CD8-positive, alpha-beta memory T cell (primary cell): ENCODE measurements around the gene FAM193B. TPM values are rescaled to one million over a fixed set of nuclear protein-coding genes. Genes with fewer than 3 reads are reported as not detected.

ENCODE experiments used
- CTCF ChIA-PET: fragments of 350-600 bp; sonication (Branson Sonifier 250); formaldehyde crosslinking; loops from one replicate; lab custom pipeline; 2021; ENCODE audit warnings: antibody characterized with exemption; lab: Charles Lee
- POLR2A ChIA-PET: fragments of 350-600 bp; sonication (Branson Sonifier 250); formaldehyde crosslinking; loops from one replicate; lab custom pipeline; 2021; ENCODE audit warnings: antibody characterized with exemption; lab: Charles Lee
- DNase-seq, 5 donors: peaks; one replicate each; pipeline versions ENCODE4 v3.0.0 to v3.0.0-alpha.2; 2020 to 2022; ENCODE audit warnings: mixed read lengths in 1 of 5
- H3K27ac ChIP-seq: one replicate; pipeline ENCODE4 v1.7.0; 2013; ENCODE audit warnings: low read depth, mild to moderate bottlenecking, low read length, moderate library complexity
- H3K27me3 ChIP-seq: 2 replicates; pipeline ENCODE4 v1.7.0; 2013; ENCODE audit warnings: low read length, mild to moderate bottlenecking; ENCODE audit not compliant: insufficient read depth, poor library complexity, severe bottlenecking
- H3K36me3 ChIP-seq: 2 replicates; pipeline ENCODE4 v1.7.0; 2013; ENCODE audit warnings: mild to moderate bottlenecking, low read length, moderate library complexity; ENCODE audit not compliant: insufficient read depth
- H3K4me1 ChIP-seq: 2 replicates; pipeline ENCODE4 v1.7.0; 2013; ENCODE audit warnings: mild to moderate bottlenecking, low read length, moderate library complexity; ENCODE audit not compliant: insufficient read depth
- H3K4me3 ChIP-seq: 2 replicates; pipeline ENCODE4 v1.7.0; 2013; ENCODE audit warnings: mild to moderate bottlenecking, low read length
- H3K9me3 ChIP-seq: 2 replicates; pipeline ENCODE4 v1.7.0; 2013; ENCODE audit warnings: mild to moderate bottlenecking, low read length
- H3K27ac Mint-ChIP-seq, 8 donors: one replicate each; pipeline ENCODE4 v1.8.0; 2020 to 2021; ENCODE audit warnings: mixed read lengths in 8 of 8, mild to moderate bottlenecking in 6 of 8, inconsistent platforms in 3 of 8, moderate library complexity in 3 of 8
- H3K27me3 Mint-ChIP-seq, 2 donors: one replicate each; pipeline ENCODE4 v1.8.0; 2020 to 2021; ENCODE audit warnings: mixed read lengths in 2 of 2, mild to moderate bottlenecking in 1 of 2, moderate library complexity in 1 of 2
- H3K36me3 Mint-ChIP-seq, 3 donors: one replicate each; pipeline ENCODE4 v1.8.0; 2020 to 2021; ENCODE audit warnings: mixed read lengths in 3 of 3, inconsistent platforms in 1 of 3, mild to moderate bottlenecking in 1 of 3
- H3K4me1 Mint-ChIP-seq, 3 donors: one replicate each; pipeline ENCODE4 v1.8.0; 2020 to 2021; ENCODE audit warnings: mixed read lengths in 3 of 3, inconsistent platforms in 1 of 3, mild to moderate bottlenecking in 1 of 3
- H3K4me3 Mint-ChIP-seq, 7 donors: one replicate each; pipeline ENCODE4 v1.8.0; 2020 to 2021; ENCODE audit warnings: mixed read lengths in 7 of 7, mild to moderate bottlenecking in 6 of 7, moderate library complexity in 4 of 7, inconsistent platforms in 2 of 7
- H3K9me3 Mint-ChIP-seq, 5 donors: one replicate each; pipeline ENCODE4 v1.8.0; 2020 to 2022; ENCODE audit warnings: mixed read lengths in 5 of 5, mild to moderate bottlenecking in 3 of 5, moderate library complexity in 2 of 5, inconsistent platforms in 1 of 5
- polyA plus RNA-seq: library from polyadenylated mRNA; unstranded; fragments of 300-500 nt; fragmentation: Illumina TruSeq; gene quantifications from one replicate; pipeline ENCODE4 v1.2.3, GENCODE V29; 2021
- total RNA-seq, 2 experiments: library from RNA; stranded (reverse); gene quantifications; one replicate each; pipeline ENCODE4 v1.2.3, GENCODE V29; 2021

The FAM193B gene
- total and polyA plus RNA-seq, 3 experiments from 2014 or later = 8.5 to 76.6 (median 72.9) TPM

DNA sequence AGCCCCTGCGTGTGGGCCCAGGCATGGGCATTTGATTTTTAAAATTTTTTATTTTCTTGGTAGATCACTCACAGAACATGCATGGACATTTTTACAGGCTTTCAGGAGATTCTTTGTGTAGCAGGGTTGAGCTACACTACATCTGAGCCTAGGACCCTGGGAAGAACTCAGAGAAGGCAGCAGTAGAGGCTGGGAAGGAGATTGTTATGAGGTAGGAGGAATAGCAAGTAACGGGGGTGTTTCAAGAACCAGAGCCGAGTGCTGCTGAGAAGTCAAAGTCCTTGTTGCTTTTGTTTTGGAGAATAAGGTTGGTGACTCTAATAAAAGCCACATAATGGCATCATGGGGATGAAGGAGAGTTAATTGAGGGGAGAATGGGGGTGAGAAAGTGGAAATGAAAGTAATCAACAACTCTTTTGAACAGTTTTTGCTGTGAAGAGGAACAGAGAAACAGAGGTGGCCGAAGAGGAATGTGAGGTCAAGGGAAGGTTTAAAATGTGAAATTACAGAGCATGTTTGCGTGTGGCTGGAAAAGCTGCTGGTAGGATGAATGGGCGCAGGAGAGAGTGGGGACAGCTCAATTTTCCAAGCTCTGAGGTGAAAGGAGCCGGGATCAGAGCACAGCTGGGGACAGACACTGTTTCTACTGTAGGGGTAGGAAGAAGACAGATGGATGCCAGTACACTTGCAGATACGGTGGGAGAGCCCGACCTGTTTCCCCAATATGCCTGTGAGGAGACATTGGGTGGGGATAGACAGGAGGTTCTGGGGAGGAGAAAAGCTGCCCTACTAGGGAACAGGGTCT, 52.3 kb downstream of the FAM193B start:
- H3K9me3 Mint-ChIP-seq = no peaks in the 10 kb centered on the region
- H3K4me1 ChIP-seq = peaks cover 15% of the 10 kb centered on the region
- H3K27me3 Mint-ChIP-seq = peaks cover 0 to 2% of the 10 kb centered on the region in 2 donors
- no peak overlapping the region for H3K27ac ChIP-seq
- no peaks in the 10 kb centered on the region for H3K36me3 ChIP-seq
- H3K27ac Mint-ChIP-seq = peak overlapping the region in 2 of 8 donors; percentile 2 to 9
- no peaks in the 10 kb centered on the region for H3K36me3 Mint-ChIP-seq
- no peaks in the 10 kb centered on the region for H3K9me3 ChIP-seq
- peaks cover 13 to 18% (median 16%) of the 10 kb centered on the region in 3 donors for H3K4me1 Mint-ChIP-seq
- H3K4me3 Mint-ChIP-seq = no peak overlapping the region
- H3K4me3 ChIP-seq = no peak overlapping the region
- ChIA-PET POLR2A (interaction anchor here (0.8 to 1.5 kb wide), 3 partner anchors 76 to 113 kb away, joined by 3 to 4 read pairs (median 3); no protein-coding TSS in a partner anchor), CTCF (interaction anchor here (0.7 to 12.2 kb wide), 33 partner anchors 9 to 192 kb away, joined by 3 to 116 read pairs (median 4); partner anchors contain the start of genes GRK6 and MXD3)
- H3K27me3 ChIP-seq = no peaks in the 10 kb centered on the region
- no peak for DNase-seq

DNA sequence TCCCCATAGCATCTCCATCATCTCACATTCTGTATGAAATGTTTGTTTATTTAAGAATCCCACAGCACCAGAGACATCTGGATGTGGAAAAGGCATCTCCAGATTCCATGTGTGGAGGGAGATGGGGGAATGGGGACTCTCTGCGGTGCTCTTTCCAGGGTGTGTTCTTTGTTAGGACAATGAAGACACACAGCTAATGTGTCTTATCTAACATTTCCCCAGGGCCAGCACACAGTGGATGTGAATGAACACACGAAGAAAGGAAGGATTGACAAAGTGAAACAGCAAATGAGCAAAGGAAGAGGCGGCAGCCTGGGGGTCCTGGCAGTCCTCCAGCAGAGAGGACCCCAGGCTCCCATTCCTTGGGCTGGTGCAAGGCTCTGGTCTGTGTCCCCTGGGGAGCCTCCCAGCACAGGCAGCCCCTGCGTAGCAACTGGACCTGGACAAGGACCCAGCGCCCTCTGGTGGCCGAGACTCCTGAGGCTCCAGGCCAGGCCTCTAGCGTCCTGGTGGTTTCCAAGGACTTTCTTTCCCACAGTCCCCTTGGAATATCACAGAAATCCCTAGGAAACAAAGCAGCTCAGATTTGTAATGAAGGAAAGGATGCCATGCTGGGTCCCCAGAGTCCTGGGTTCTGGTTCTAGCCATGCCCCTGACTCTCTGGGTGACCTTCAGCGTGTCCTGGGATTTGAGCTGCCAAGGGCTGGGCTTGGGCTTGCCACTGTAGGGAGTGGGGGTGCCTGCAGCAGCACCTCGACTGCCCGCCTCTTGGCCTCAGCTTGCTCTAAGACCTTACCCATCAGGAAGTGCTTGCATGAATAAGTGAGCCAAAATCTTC, 53.5 kb downstream of the FAM193B start:
- Histone ChIP-seq H3K9me3 (no peaks in the 10 kb centered on the region), H3K4me3 (no peak overlapping the region), H3K27me3 (no peaks in the 10 kb centered on the region), H3K36me3 (no peaks in the 10 kb centered on the region), H3K4me1 (peaks cover 21% of the 10 kb centered on the region), H3K27ac (no peak overlapping the region)
- H3K36me3 Mint-ChIP-seq = no peaks in the 10 kb centered on the region
- POLR2A ChIA-PET = interaction anchor here (0.6 to 1.5 kb wide), 4 partner anchors 75 to 118 kb away, joined by 3 to 4 read pairs (median 3); no protein-coding TSS in a partner anchor
- DNase-seq = peak; percentile 71 to 87 (median 80)
- CTCF ChIA-PET = interaction anchor here (0.6 to 12.2 kb wide), 37 partner anchors 8 to 191 kb away, joined by 3 to 116 read pairs (median 4); partner anchors contain the start of genes GRK6 and MXD3
- no peaks in the 10 kb centered on the region for H3K9me3 Mint-ChIP-seq
- peaks cover 0 to 2% of the 10 kb centered on the region in 2 donors for H3K27me3 Mint-ChIP-seq
- peak overlapping the region in 3 of 8 donors; percentile 4 to 87 (median 73) for H3K27ac Mint-ChIP-seq
- H3K4me3 Mint-ChIP-seq = peak overlapping the region in 2 of 7 donors; percentile 23 to 34
- H3K4me1 Mint-ChIP-seq = peaks cover 13 to 25% (median 20%) of the 10 kb centered on the region in 3 donors

DNA sequence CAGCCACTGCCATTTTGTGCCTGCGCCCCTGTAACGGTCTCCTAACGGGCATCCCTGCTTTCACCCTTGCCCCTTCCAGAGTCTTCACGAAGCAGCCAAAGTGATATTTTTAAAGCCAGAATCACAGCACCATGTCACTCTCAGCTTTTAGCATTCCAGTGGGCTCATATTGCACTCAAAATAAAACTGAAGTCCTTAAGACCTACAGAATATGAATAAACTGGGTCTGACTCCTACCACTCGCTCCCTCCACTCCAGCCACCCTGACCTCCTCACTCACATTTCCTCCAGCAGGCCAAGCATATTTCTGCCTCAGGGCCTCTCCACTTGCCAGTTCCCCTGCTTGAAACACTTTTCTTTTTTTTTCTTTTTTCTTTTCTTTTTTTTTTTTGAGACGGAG, 54.5 kb downstream of the FAM193B start:
- no peaks in the 10 kb centered on the region for H3K9me3 Mint-ChIP-seq
- no peaks in the 10 kb centered on the region for H3K36me3 ChIP-seq
- peaks cover 13 to 33% (median 21%) of the 10 kb centered on the region in 3 donors for H3K4me1 Mint-ChIP-seq
- H3K27me3 ChIP-seq = no peaks in the 10 kb centered on the region
- ChIA-PET CTCF (interaction anchor here (0.9 to 12.2 kb wide), 10 partner anchors 10 to 190 kb away, joined by 3 to 116 read pairs (median 11); partner anchors contain the start of gene MXD3), POLR2A (no interaction called here)
- DNase-seq = no peak
- peaks cover 0 to 2% of the 10 kb centered on the region in 2 donors for H3K27me3 Mint-ChIP-seq
- no peaks in the 10 kb centered on the region for H3K36me3 Mint-ChIP-seq
- peaks cover 22% of the 10 kb centered on the region for H3K4me1 ChIP-seq
- H3K4me3 ChIP-seq = no peak overlapping the region
- H3K27ac ChIP-seq = no peak overlapping the region
- H3K9me3 ChIP-seq = no peaks in the 10 kb centered on the region
- peak overlapping the region in 6 of 7 donors; percentile 13 to 87 (median 42) for H3K4me3 Mint-ChIP-seq
- H3K27ac Mint-ChIP-seq = peak overlapping the region in 3 of 8 donors; percentile 26 to 96 (median 64)

DNA sequence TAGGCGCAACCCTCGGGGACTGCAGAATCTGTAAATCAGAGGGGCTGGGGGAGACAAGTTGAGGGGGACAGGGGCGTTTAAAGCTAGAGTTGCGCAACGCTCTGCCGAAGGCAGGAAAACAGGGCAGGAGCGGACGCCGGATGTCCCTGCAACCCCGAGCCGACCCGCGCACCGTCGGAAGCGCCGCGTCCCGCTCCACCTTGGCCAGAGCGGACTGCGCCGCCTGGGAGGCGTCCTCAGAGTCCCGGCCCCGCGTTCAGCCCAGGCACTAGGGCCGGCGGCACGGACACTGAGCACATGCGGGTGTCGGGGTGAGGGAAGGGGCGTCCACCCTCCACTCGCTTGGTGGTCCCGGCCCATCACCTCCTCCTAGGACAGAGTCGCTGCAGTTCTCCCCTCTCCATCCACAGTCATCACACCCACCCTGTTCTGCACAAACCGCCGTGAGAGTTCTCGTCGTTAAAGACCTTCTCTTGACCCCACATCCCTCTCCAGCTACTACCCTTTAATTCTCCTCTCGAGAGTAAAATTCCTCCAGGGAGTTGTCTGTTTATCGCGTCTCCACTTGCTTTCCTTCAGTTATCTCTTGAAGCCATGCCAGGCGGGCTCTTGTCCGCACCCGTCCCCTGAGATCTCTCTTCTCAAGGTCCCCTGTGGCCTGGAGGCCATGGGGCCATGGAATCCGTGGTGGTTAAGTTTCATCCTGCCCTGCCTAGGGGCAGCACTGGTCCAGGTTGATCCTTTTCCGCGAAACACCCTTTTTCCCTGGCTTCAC, 56.2 kb downstream of the FAM193B start:
- Histone ChIP-seq H3K27ac (peak overlapping the region; percentile 51), H3K9me3 (no peaks in the 10 kb centered on the region), H3K4me1 (peaks cover 22% of the 10 kb centered on the region), H3K36me3 (no peaks in the 10 kb centered on the region), H3K27me3 (no peaks in the 10 kb centered on the region), H3K4me3 (peak overlapping the region; percentile 81)
- Mint-ChIP-seq H3K9me3 (no peaks in the 10 kb centered on the region), H3K4me3 (peak overlapping the region; percentile 69 to 89 (median 86)), H3K4me1 (peaks cover 13 to 41% (median 21%) of the 10 kb centered on the region in 3 donors), H3K27me3 (peaks cover 0 to 2% of the 10 kb centered on the region in 2 donors), H3K27ac (peak overlapping the region in 7 of 8 donors; percentile 0 to 91 (median 75)), H3K36me3 (no peaks in the 10 kb centered on the region)
- peak in 1 of 5 donors; percentile 30 for DNase-seq
- ChIA-PET POLR2A (interaction anchor here (1.0 to 1.8 kb wide), 5 partner anchors 26 to 109 kb away, joined by 4 to 15 read pairs (median 5); no protein-coding TSS in a partner anchor), CTCF (interaction anchor here (0.8 to 12.2 kb wide), 12 partner anchors 18 to 190 kb away, joined by 3 to 116 read pairs (median 4); partner anchors contain the start of genes DDX41 and LMAN2)

DNA sequence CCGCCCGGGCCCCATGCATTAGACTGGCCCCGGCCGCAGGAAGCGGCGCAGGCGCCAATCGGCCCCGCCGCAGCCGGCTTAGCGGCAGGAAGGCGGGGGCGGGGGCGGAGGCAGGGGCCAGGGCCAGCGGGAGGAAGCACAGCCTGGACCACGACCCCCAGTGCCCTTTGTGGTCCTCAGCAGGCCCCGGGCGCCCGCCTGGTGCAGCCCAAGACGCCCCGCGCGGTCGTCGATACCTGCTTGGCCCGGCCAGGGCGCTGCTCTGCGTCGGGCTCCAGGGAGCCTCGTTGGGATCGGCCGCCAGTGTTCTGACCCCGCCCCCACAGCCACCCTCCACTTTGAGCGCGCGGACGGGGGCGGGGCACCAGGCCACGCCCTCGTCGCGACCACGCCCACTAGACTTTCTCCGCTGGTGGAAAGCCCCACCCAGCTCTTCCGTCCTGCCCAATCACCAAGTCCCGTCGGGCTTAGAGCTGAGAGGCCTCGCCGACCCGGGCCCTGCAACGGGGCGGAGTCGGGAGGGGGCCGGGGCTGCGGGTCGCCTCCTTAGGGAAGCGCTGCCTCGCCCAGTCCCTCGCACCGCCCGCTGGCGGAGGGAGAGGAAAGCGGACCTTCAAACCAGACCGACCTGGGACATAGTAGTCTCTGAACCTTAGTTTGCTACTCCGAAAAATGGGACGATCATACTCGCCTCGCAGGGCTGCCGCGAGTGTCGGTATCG, 56.9 kb downstream of the FAM193B start, which contains the start of gene PDLIM7:
Gene PDLIM7 (minus strand): TSS at position 313 of the 721 bp plus-strand sequence. CDS start 1,092 bp downstream, outside the sequence.
- Histone ChIP-seq H3K27ac (peak within 1 kb of the TSS; percentile 69), H3K4me1 (peaks cover 22% of the 10 kb centered on the region), H3K4me3 (peak within 1 kb of the TSS; percentile 81)

DNA sequence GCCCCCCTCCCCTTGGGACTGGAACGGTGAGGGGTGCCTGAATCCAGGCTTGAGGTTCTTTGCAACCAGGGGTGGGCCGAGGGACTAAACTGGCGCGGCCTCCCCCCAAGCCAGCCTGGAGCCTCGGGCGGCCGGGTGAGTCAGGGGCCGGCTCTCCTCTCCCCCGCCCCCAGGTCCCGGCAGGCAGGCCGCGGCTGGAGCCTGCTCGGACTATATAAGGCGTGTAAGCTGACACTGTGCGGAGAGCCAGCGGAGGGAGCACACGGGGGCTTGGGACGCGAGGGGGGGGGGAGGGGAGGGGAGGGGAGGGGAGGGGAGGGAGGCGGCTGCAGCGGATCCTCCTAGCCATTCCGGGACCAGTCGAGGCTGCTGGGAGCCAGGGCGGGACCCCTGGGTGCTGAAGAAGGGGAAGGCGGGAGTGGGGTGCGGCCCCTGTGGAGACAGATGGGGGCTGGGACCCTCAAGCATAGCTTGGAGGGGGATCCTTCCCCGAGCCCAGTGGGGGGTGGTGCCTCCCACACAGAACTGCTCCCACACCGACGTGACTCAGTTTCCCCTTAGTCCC, 57.6 kb downstream of the FAM193B start:
- peaks cover 0 to 2% of the 10 kb centered on the region in 2 donors for H3K27me3 Mint-ChIP-seq
- H3K27me3 ChIP-seq = no peaks in the 10 kb centered on the region
- peaks cover 13 to 42% (median 23%) of the 10 kb centered on the region in 3 donors for H3K4me1 Mint-ChIP-seq
- H3K36me3 Mint-ChIP-seq = peaks cover 0 to 7% (median 4%) of the 10 kb centered on the region in 3 donors
- H3K9me3 Mint-ChIP-seq = no peaks in the 10 kb centered on the region
- ChIA-PET CTCF (interaction anchor here (0.7 to 12.2 kb wide), 13 partner anchors 20 to 188 kb away, joined by 3 to 116 read pairs (median 4); partner anchors contain the start of genes DDX41 and LMAN2), POLR2A (interaction anchor here (0.6 to 1.8 kb wide), 6 partner anchors 8 to 107 kb away, joined by 3 to 15 read pairs (median 5); no protein-coding TSS in a partner anchor)
- peaks cover 22% of the 10 kb centered on the region for H3K4me1 ChIP-seq
- H3K27ac Mint-ChIP-seq = no peak overlapping the region
- peak overlapping the region; percentile 81 for H3K4me3 ChIP-seq
- H3K36me3 ChIP-seq = no peaks in the 10 kb centered on the region
- peak overlapping the region; percentile 69 for H3K27ac ChIP-seq
- no peak for DNase-seq
- no peaks in the 10 kb centered on the region for H3K9me3 ChIP-seq
- H3K4me3 Mint-ChIP-seq = peak overlapping the region in 5 of 7 donors; percentile 38 to 89 (median 54)

More for the DNA sequence above, 56.9 kb downstream of the FAM193B start, which contains the start of gene PDLIM7:
- ChIA-PET POLR2A (interaction anchor here (0.6 to 1.8 kb wide), 7 partner anchors 9 to 108 kb away, joined by 3 to 15 read pairs (median 5); no protein-coding TSS in a partner anchor), CTCF (interaction anchor here (0.7 to 12.2 kb wide), 13 partner anchors 19 to 189 kb away, joined by 3 to 116 read pairs (median 4); partner anchors contain the start of genes DDX41 and LMAN2)
- no peaks in the 10 kb centered on the region for H3K27me3 ChIP-seq
- H3K36me3 ChIP-seq = no peaks in the 10 kb centered on the region
- H3K4me1 Mint-ChIP-seq = peaks cover 13 to 42% (median 23%) of the 10 kb centered on the region in 3 donors
- DNase-seq = peak; percentile 89 to 95 (median 90)
- no peaks in the 10 kb centered on the region for H3K9me3 ChIP-seq
- peak within 1 kb of the TSS; percentile 69 to 89 (median 86) for H3K4me3 Mint-ChIP-seq
- peaks cover 0 to 2% of the 10 kb centered on the region in 2 donors for H3K27me3 Mint-ChIP-seq
- no peaks in the 10 kb centered on the region for H3K9me3 Mint-ChIP-seq
- peak within 1 kb of the TSS in 7 of 8 donors; percentile 0 to 91 (median 75) for H3K27ac Mint-ChIP-seq
- peaks cover 0 to 7% (median 3%) of the 10 kb centered on the region in 3 donors for H3K36me3 Mint-ChIP-seq
